H9 (cell line): ENCODE measurements around the gene KLRK1. TPM values are rescaled to one million over a fixed set of nuclear protein-coding genes. Genes with fewer than 3 reads are reported as not detected.
"Not testable (repeated sequence)": the region's sequence is repeated elsewhere in the genome, so short reads cannot be mapped to it uniquely, and the experiment has no call there.

Experiments
- DNase-seq: peaks from one replicate; pipeline ENCODE4 v3.0.0-alpha.2; 2017
- H2AFZ ChIP-seq: one replicate; pipeline ENCODE4 v1.6.1; 2013; ENCODE audit warnings: mild to moderate bottlenecking, low read length, control low read depth, moderate library complexity
- H2AK5ac ChIP-seq: 2 replicates; pipeline ENCODE4 v1.6.1; 2013; ENCODE audit warnings: low read length, control low read depth, mixed read lengths; ENCODE audit not compliant: insufficient read length
- H2BK120ac ChIP-seq: one replicate; pipeline ENCODE4 v1.6.1; 2013; ENCODE audit warnings: low read depth, mild to moderate bottlenecking, low read length, control low read depth, inconsistent platforms; ENCODE audit not compliant: poor library complexity, severe bottlenecking
- H2BK12ac ChIP-seq: 2 replicates; pipeline ENCODE4 v1.6.1; 2013; ENCODE audit warnings: low read length, control low read depth, mixed read lengths, low read depth; ENCODE audit not compliant: insufficient read length
- H2BK15ac ChIP-seq: 2 replicates; pipeline ENCODE4 v1.6.1; 2013; ENCODE audit warnings: low read depth, low read length, control low read depth
- H2BK20ac ChIP-seq: one replicate; pipeline ENCODE4 v1.6.1; 2013; ENCODE audit warnings: low read depth, mild to moderate bottlenecking, low read length, control low read depth, inconsistent platforms; ENCODE audit not compliant: poor library complexity, severe bottlenecking
- H2BK5ac ChIP-seq: 2 replicates; pipeline ENCODE4 v1.6.1; 2013; ENCODE audit warnings: low read length, control low read depth, mixed read lengths; ENCODE audit not compliant: insufficient read length
- H3K14ac ChIP-seq: 2 replicates; pipeline ENCODE4 v1.6.1; 2013; ENCODE audit warnings: low read length, control low read depth; ENCODE audit not compliant: insufficient read depth
- H3K18ac ChIP-seq: 2 replicates; pipeline ENCODE4 v1.6.1; 2013; ENCODE audit warnings: low read depth, mild to moderate bottlenecking, mixed read lengths, low read length, control low read depth; ENCODE audit not compliant: insufficient read length
- H3K23ac ChIP-seq: 2 replicates; pipeline ENCODE4 v1.6.1; 2013; ENCODE audit warnings: low read length, control low read depth, mixed read lengths, low read depth; ENCODE audit not compliant: insufficient read length
- H3K23me2 ChIP-seq: 2 replicates; pipeline ENCODE4 v1.6.1; 2013; ENCODE audit warnings: low read depth, mild to moderate bottlenecking, mixed read lengths, low read length, control low read depth; ENCODE audit not compliant: insufficient read length, poor library complexity, severe bottlenecking
- H3K27ac ChIP-seq: 2 replicates; pipeline ENCODE4 v1.5.1; 2013; ENCODE audit warnings: low read length, control low read depth, mixed read lengths, low read depth; ENCODE audit not compliant: insufficient read length
- H3K27me3 ChIP-seq: 2 replicates; pipeline ENCODE4 v1.6.1; 2013; ENCODE audit warnings: low read length, control low read depth, inconsistent platforms; ENCODE audit not compliant: insufficient read depth
- H3K4ac ChIP-seq: 2 replicates; pipeline ENCODE4 v1.6.1; 2013; ENCODE audit warnings: low read depth, mild to moderate bottlenecking, control low read depth, inconsistent platforms, low read length, moderate library complexity
- H3K4me1 ChIP-seq: 2 replicates; pipeline ENCODE4 v1.6.1; 2013; ENCODE audit warnings: low read length, control low read depth, inconsistent platforms; ENCODE audit not compliant: insufficient read depth
- H3K4me2 ChIP-seq: 2 replicates; pipeline ENCODE4 v1.6.1; 2013; ENCODE audit warnings: low read length, control low read depth, mixed read lengths; ENCODE audit not compliant: insufficient read length, insufficient read depth
- H3K56ac ChIP-seq: 2 replicates; pipeline ENCODE4 v1.6.1; 2013; ENCODE audit warnings: low read depth, mild to moderate bottlenecking, mixed read lengths, low read length, control low read depth; ENCODE audit not compliant: insufficient read length
- H3K79me1 ChIP-seq: 2 replicates; pipeline ENCODE4 v1.6.1; 2013; ENCODE audit warnings: low read depth, mild to moderate bottlenecking, moderate library complexity, low read length, control low read depth, inconsistent platforms; ENCODE audit not compliant: insufficient read depth, poor library complexity, severe bottlenecking
- H3K79me2 ChIP-seq: 2 replicates; pipeline ENCODE4 v1.6.1; 2013; ENCODE audit warnings: low read length, control low read depth, inconsistent platforms; ENCODE audit not compliant: insufficient read depth
- H3K9ac ChIP-seq: 2 replicates; pipeline ENCODE4 v1.6.1; 2013; ENCODE audit warnings: low read length, control low read depth, mixed read lengths; ENCODE audit not compliant: insufficient read length; ENCODE audit errors: extremely low read depth
- H3K9me3 ChIP-seq: one replicate; pipeline ENCODE4 v1.6.1; 2013; ENCODE audit warnings: low read depth, low read length, inconsistent platforms; ENCODE audit not compliant: control insufficient read depth
- H3T11ph ChIP-seq: one replicate; pipeline ENCODE4 v1.6.1; 2013; ENCODE audit warnings: mild to moderate bottlenecking, low read length, control low read depth, inconsistent platforms
- H4K20me1 ChIP-seq: one replicate; pipeline ENCODE4 v1.6.1; 2013; ENCODE audit not compliant: control insufficient read depth, insufficient read length, insufficient read depth
- H4K5ac ChIP-seq: 2 replicates; pipeline ENCODE4 v1.6.1; 2013; ENCODE audit warnings: low read depth, mild to moderate bottlenecking, mixed read lengths, low read length, control low read depth; ENCODE audit not compliant: insufficient read length
- H4K8ac ChIP-seq: replicated peaks from 2 replicates; pipeline ENCODE4 v1.6.1; 2013; ENCODE audit warnings: low read length, control low read depth, mixed read lengths, low read depth; ENCODE audit not compliant: insufficient read length
- H4K91ac ChIP-seq: 2 replicates; pipeline ENCODE4 v1.6.1; 2013; ENCODE audit warnings: low read depth, mild to moderate bottlenecking, moderate library complexity, mixed read lengths, low read length, control low read depth; ENCODE audit not compliant: insufficient read length
- H3K27ac Mint-ChIP-seq, 3 experiments: 2 replicates in 2 of 3; 3 replicates in 1 of 3; pipeline ENCODE4 v1.8.0; 2020 to 2021; ENCODE audit warnings: mixed read lengths in 3 of 3, mild to moderate bottlenecking in 1 of 3, moderate library complexity in 1 of 3
- H3K27me3 Mint-ChIP-seq: 2 replicates; pipeline ENCODE4 v1.8.0; 2021; ENCODE audit warnings: low read depth, mild to moderate bottlenecking, moderate library complexity, mixed read lengths
- H3K36me3 Mint-ChIP-seq, 3 experiments: 2 replicates in 2 of 3; 3 replicates in 1 of 3; pipeline ENCODE4 v1.8.0; 2020 to 2021; ENCODE audit warnings: low read depth in 3 of 3, mixed read lengths in 3 of 3; ENCODE audit not compliant: insufficient read depth in 1 of 3
- H3K4me1 Mint-ChIP-seq, 2 experiments: 2 replicates each; pipeline ENCODE4 v1.8.0; 2020; ENCODE audit warnings: mixed read lengths in 2 of 2
- H3K4me3 Mint-ChIP-seq, 2 experiments: 2 replicates in 1 of 2; 3 replicates in 1 of 2; pipeline ENCODE4 v1.8.0; 2020 to 2021; ENCODE audit warnings: mild to moderate bottlenecking in 2 of 2, mixed read lengths in 2 of 2, moderate library complexity in 1 of 2
- H3K9me3 Mint-ChIP-seq, 2 experiments: 2 replicates in 1 of 2; 3 replicates in 1 of 2; pipeline ENCODE4 v1.8.0; 2020; ENCODE audit warnings: mild to moderate bottlenecking in 2 of 2, mixed read lengths in 2 of 2, moderate library complexity in 1 of 2
- WGBS: extraction: QIAGEN DNeasy Blood & Tissue Kit; methylation state at CpG from one replicate; pipeline ENCODE4 v1.1.7; 2013; ENCODE audit warnings: missing lambda C conversion rate, low lambda C conversion rate, mixed read lengths; ENCODE audit not compliant: insufficient read length; ENCODE audit errors: extremely low coverage; 5-methylcytosine and 5-hydroxymethylcytosine counted together
- long read RNA-seq: library from polyadenylated mRNA; unstranded; transcript quantifications from one replicate; pipeline ENCODE4 v2.0.0, GENCODE V29; 2020
- total RNA-seq: library from RNA; stranded (reverse); gene quantifications from 2 replicates; pipeline ENCODE4 v1.2.1, GENCODE V29; 2021
- TF ChIP-seq, protein P1 (sequence below): fragments of 200-600 bp; sonication (generic); conservative IDR thresholded peaks from 3 replicates; pipeline ENCODE4 v1.8.0; 2021; ENCODE audit warnings: antibody characterized with exemption, mild to moderate bottlenecking

KLRK1 gene
- total RNA-seq, result not detected in 2 replicates
- long read RNA-seq, result 0 reads

DNA sequence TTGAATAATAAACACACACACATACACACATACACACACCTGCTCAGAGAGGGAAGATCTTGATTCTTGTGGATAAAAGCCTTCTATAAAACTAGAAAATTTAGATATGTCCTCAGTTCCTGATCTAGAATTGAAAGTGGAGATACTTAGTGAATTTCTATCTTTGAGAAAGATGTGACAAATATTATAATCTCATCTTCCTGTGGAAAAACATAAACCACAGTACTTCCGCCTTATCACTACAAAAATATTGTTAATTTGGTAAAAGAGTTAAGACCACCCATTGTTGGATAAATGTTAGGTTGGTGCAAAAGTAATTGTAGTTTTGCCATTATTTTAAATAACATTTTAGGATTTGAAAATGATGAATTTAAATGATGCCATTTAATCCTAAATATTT is at the start of gene KLRK1:
TSS of gene KLRK1 (minus strand) at position 138 of the 400 bp plus-strand sequence. CDS start 1,231 bp downstream, outside the sequence.
- Histone ChIP-seq H3K4me2 (no peak within 1 kb of the TSS), H2AK5ac (no peak within 1 kb of the TSS), H3K9ac (no peak within 1 kb of the TSS), H3K4me1 (no peaks in the 10 kb centered on the region), H2BK20ac (no peak within 1 kb of the TSS), H3K79me2 (no peaks in the 10 kb centered on the region), H2BK120ac (no peak within 1 kb of the TSS), H3K18ac (no peak within 1 kb of the TSS), H2BK15ac (no peak within 1 kb of the TSS), H3K27me3 (no peaks in the 10 kb centered on the region), H3K23ac (no peak within 1 kb of the TSS), H4K91ac (no peak within 1 kb of the TSS), H4K5ac (no peak within 1 kb of the TSS), H4K8ac (no peak within 1 kb of the TSS), H3K9me3 (no peaks in the 10 kb centered on the region), H2BK12ac (no peak within 1 kb of the TSS), H3K56ac (no peak within 1 kb of the TSS), H3K23me2 (no peaks in the 10 kb centered on the region), H3K79me1 (no peaks in the 10 kb centered on the region), H3K27ac (no peak within 1 kb of the TSS), H2BK5ac (no peak within 1 kb of the TSS), H3K4ac (no peak within 1 kb of the TSS), H3T11ph (no peak within 1 kb of the TSS), H2AFZ (no peak within 1 kb of the TSS), H3K14ac (no peak within 1 kb of the TSS), H4K20me1 (no peaks in the 10 kb centered on the region)
- H3K27me3 Mint-ChIP-seq, result no peaks in the 10 kb centered on the region
- H3K9me3 Mint-ChIP-seq, result no peaks in the 10 kb centered on the region
- no peak within 1 kb of the TSS for H3K27ac Mint-ChIP-seq
- H3K4me3 Mint-ChIP-seq, result no peak within 1 kb of the TSS
- no peak for DNase-seq
- TF ChIP-seq, protein P1, sequence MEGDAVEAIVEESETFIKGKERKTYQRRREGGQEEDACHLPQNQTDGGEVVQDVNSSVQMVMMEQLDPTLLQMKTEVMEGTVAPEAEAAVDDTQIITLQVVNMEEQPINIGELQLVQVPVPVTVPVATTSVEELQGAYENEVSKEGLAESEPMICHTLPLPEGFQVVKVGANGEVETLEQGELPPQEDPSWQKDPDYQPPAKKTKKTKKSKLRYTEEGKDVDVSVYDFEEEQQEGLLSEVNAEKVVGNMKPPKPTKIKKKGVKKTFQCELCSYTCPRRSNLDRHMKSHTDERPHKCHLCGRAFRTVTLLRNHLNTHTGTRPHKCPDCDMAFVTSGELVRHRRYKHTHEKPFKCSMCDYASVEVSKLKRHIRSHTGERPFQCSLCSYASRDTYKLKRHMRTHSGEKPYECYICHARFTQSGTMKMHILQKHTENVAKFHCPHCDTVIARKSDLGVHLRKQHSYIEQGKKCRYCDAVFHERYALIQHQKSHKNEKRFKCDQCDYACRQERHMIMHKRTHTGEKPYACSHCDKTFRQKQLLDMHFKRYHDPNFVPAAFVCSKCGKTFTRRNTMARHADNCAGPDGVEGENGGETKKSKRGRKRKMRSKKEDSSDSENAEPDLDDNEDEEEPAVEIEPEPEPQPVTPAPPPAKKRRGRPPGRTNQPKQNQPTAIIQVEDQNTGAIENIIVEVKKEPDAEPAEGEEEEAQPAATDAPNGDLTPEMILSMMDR, result no peak
- H3K4me1 Mint-ChIP-seq, result no peaks in the 10 kb centered on the region
- no peaks in the 10 kb centered on the region for H3K36me3 Mint-ChIP-seq
- WGBS, result no CpG with 5 or more reads among the region's 1 CpG

DNA sequence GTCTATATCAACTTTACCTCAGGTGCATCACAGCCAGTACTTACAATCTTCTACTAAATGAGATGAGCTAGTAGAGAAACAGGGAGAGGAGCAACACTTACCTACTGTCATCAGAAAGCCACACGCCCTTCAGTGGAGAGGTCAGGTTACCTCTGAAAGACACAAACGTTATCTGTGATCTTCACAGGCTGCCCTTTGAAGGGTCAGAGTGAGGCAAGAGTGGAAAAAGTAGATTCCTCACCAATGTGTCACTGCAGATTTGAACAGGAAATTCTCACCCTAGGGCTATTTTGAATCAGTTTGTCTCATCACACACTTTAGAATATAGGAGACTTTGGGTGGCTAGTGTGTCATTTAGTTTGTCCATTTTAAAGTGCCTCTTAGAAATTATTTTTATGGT is 47.8 kb upstream of the KLRK1 start:
- not testable (repeated sequence) for H2BK12ac ChIP-seq, H3K27ac Mint-ChIP-seq, H4K8ac ChIP-seq, H2BK15ac ChIP-seq, H3K23ac ChIP-seq, H3K9ac ChIP-seq, H4K5ac ChIP-seq, H2AFZ ChIP-seq, H3K18ac ChIP-seq, H3K56ac ChIP-seq, H3K9me3 ChIP-seq, H3K4me1 Mint-ChIP-seq, H4K91ac ChIP-seq, H3K4me3 Mint-ChIP-seq, H4K20me1 ChIP-seq, H3K4ac ChIP-seq, H2BK5ac ChIP-seq, H2AK5ac ChIP-seq, H3K27ac ChIP-seq, H3K36me3 Mint-ChIP-seq, H2BK120ac ChIP-seq, H3T11ph ChIP-seq, DNase-seq, H3K4me2 ChIP-seq, H3K9me3 Mint-ChIP-seq, H3K4me1 ChIP-seq, H3K79me2 ChIP-seq, H3K79me1 ChIP-seq, H2BK20ac ChIP-seq, H3K14ac ChIP-seq, H3K27me3 Mint-ChIP-seq, H3K23me2 ChIP-seq, H3K27me3 ChIP-seq
- no CpG with 5 or more reads among the region's 2 CpGs for WGBS
